ENCODE results near the gene CYP3A7. TPM values are rescaled to one million over a fixed set of nuclear protein-coding genes. Genes with fewer than 3 reads are reported as not detected.
"Not testable (repeated sequence)": the region's sequence is repeated elsewhere in the genome, so short reads cannot be mapped to it uniquely, and the experiment has no call there.

The CYP3A7 gene
- total RNA-seq, 1 experiment from 2014 or later: not detected

GRCh38 chr7:99772565-99772964, 37.6 kb upstream of the CYP3A7 start:
- Mint-ChIP-seq H3K4me3 (no peak overlapping the region), H3K9me3 (peaks cover 3% of the 10 kb centered on the region; the same call in 1 of the 2 replicates), H3K27ac (no peak overlapping the region), H3K4me1 (no peaks in the 10 kb centered on the region), H3K27me3 (ENCODE audit: low read depth) (peaks cover 16% of the 10 kb centered on the region), H3K36me3 (no peaks in the 10 kb centered on the region)
- ChIA-PET CTCF (interaction anchor here (1.1 kb wide), 1 partner anchor 207 kb away, joined by 3 read pairs; no protein-coding TSS in a partner anchor), POLR2A (no interaction called here)
- TF ChIP-seq IRF1 (CRISPR knock-in tag; IDR thresholded peaks at IDR 0.05) (no peak), FOXP4 (CRISPR knock-in tag; IDR thresholded peaks at IDR 0.05) (no peak), ZNF671 (CRISPR knock-in tag; IDR thresholded peaks at IDR 0.05) (no peak)
- TF ChIP-seq, protein P1, sequence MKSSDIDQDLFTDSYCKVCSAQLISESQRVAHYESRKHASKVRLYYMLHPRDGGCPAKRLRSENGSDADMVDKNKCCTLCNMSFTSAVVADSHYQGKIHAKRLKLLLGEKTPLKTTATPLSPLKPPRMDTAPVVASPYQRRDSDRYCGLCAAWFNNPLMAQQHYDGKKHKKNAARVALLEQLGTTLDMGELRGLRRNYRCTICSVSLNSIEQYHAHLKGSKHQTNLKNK (CRISPR knock-in tag; IDR thresholded peaks at IDR 0.05): no peak
- TF ChIP-seq, protein P2, sequence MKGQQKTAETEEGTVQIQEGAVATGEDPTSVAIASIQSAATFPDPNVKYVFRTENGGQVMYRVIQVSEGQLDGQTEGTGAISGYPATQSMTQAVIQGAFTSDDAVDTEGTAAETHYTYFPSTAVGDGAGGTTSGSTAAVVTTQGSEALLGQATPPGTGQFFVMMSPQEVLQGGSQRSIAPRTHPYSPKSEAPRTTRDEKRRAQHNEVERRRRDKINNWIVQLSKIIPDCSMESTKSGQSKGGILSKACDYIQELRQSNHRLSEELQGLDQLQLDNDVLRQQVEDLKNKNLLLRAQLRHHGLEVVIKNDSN (CRISPR knock-in tag; IDR thresholded peaks at IDR 0.05): no peak
- DNase-seq (ENCODE audit: low spot score): no peak
- ATAC-seq: no peak

DNA sequence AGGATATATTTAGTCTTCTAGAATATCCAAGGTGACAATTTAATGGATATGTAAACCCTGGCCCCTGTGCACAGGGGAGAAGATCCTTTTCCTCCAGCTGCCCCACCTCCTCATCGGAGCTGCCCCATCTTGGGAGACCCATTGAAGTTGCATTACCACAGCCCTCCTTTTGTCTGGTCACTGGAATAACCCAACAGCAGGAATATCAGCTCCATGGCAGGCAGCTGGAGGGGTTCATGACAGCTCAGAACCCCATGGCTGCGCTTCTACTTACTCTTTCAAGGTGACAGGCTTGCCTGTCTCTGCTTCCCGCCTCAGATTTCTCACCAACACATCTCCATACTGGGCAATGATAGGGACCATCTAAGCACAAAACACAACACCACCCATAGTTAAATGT, 34.5 kb upstream of the CYP3A7 start:
- H3K36me3 Mint-ChIP-seq; ATAC-seq; H3K4me3 Mint-ChIP-seq; H3K9me3 Mint-ChIP-seq; POLR2A ChIA-PET; CTCF ChIA-PET; H3K27ac Mint-ChIP-seq; H3K4me1 Mint-ChIP-seq; DNase-seq (ENCODE audit: low spot score): not testable (repeated sequence)
- peaks cover 10% of the 10 kb centered on the region for H3K27me3 Mint-ChIP-seq (ENCODE audit: low read depth)

GRCh38 chr7:99768471-99768870, 33.5 kb upstream of the CYP3A7 start:
- CTCF ChIA-PET: no interaction called here
- H3K36me3 Mint-ChIP-seq: no peaks in the 10 kb centered on the region
- H3K9me3 Mint-ChIP-seq: peaks cover 3% of the 10 kb centered on the region; the same call in 1 of the 2 replicates
- peaks cover 11% of the 10 kb centered on the region for H3K27me3 Mint-ChIP-seq (ENCODE audit: low read depth)
- H3K4me1 Mint-ChIP-seq: no peaks in the 10 kb centered on the region
- H3K4me3 Mint-ChIP-seq: no peak overlapping the region
- no peak for DNase-seq (ENCODE audit: low spot score)
- no peak for ATAC-seq
- POLR2A ChIA-PET: no interaction called here
- H3K27ac Mint-ChIP-seq: no peak overlapping the region
- TF ChIP-seq ERG (CRISPR knock-in tag; IDR thresholded peaks at IDR 0.05): no peak
- TF ChIP-seq, protein P3, sequence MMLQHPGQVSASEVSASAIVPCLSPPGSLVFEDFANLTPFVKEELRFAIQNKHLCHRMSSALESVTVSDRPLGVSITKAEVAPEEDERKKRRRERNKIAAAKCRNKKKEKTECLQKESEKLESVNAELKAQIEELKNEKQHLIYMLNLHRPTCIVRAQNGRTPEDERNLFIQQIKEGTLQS (CRISPR knock-in tag; conservative IDR thresholded peaks at IDR 0.05): no peak
- no peak for TF ChIP-seq NFYB (CRISPR knock-in tag; conservative IDR thresholded peaks at IDR 0.05; ENCODE audit: low read depth)
- no peak for TF ChIP-seq JAZF1 (CRISPR knock-in tag; IDR thresholded peaks at IDR 0.05)
- no peak for TF ChIP-seq ZNF219 (CRISPR knock-in tag; IDR thresholded peaks at IDR 0.05; ENCODE audit: borderline replicate concordance)
- no peak for TF ChIP-seq ELF4 (CRISPR knock-in tag; IDR thresholded peaks at IDR 0.05; ENCODE audit: low read depth)
- TF ChIP-seq, protein P4, sequence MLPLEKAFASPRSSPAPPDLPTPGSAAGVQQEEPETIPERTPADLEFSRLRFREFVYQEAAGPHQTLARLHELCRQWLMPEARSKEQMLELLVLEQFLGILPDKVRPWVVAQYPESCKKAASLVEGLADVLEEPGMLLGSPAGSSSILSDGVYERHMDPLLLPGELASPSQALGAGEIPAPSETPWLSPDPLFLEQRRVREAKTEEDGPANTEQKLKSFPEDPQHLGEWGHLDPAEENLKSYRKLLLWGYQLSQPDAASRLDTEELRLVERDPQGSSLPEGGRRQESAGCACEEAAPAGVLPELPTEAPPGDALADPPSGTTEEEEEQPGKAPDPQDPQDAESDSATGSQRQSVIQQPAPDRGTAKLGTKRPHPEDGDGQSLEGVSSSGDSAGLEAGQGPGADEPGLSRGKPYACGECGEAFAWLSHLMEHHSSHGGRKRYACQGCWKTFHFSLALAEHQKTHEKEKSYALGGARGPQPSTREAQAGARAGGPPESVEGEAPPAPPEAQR (CRISPR knock-in tag; IDR thresholded peaks at IDR 0.05): no peak
- no peak for TF ChIP-seq TP53 (CRISPR knock-in tag; IDR thresholded peaks at IDR 0.05)
- TF ChIP-seq CBFB (CRISPR knock-in tag; IDR thresholded peaks at IDR 0.05; ENCODE audit: low read depth): no peak
- no peak for TF ChIP-seq ZNF232 (CRISPR knock-in tag; IDR thresholded peaks at IDR 0.05)
- no peak for TF ChIP-seq ZNF317 (CRISPR knock-in tag; IDR thresholded peaks at IDR 0.05; ENCODE audit: borderline replicate concordance, low read depth)
- no peak for TF ChIP-seq ZBTB21 (CRISPR knock-in tag; IDR thresholded peaks at IDR 0.05; ENCODE audit: borderline replicate concordance)
- no peak for TF ChIP-seq ZNF263 (CRISPR knock-in tag; IDR thresholded peaks at IDR 0.05; ENCODE audit: low read depth)
- TF ChIP-seq JUN (CRISPR knock-in tag; IDR thresholded peaks at IDR 0.05): no peak
- TF ChIP-seq TEAD4 (CRISPR knock-in tag; IDR thresholded peaks at IDR 0.05): no peak
- TF ChIP-seq ARID4B (CRISPR knock-in tag; IDR thresholded peaks at IDR 0.05; ENCODE audit: borderline replicate concordance): no peak
- TF ChIP-seq ZNF416 (CRISPR knock-in tag; IDR thresholded peaks at IDR 0.05): no peak

Data from WTC11 (cell line).